Loucy (cell line): ENCODE measurements around the gene ZNF639.
"Not testable (repeated sequence)": the region's sequence is repeated elsewhere in the genome, so short reads cannot be mapped to it uniquely, and the experiment has no call there.

Experiments
- H2AFZ ChIP-seq: fragments of 200-600 bp; sonication (generic); 2 replicates; pipeline ENCODE4 v1.6.0; 2016; ENCODE audit warnings: antibody characterized with exemption, mild to moderate bottlenecking, low read length, moderate library complexity
- H3F3A ChIP-seq: fragments of 200-600 bp; 2 replicates; pipeline ENCODE4 v1.6.0; 2016; ENCODE audit warnings: antibody characterized with exemption, low read depth, mild to moderate bottlenecking
- H3K27me3 ChIP-seq: fragments of 200-600 bp; sonication (generic); 2 replicates; pipeline ENCODE4 v1.6.1; 2014; ENCODE audit warnings: low read length, mild to moderate bottlenecking; ENCODE audit not compliant: insufficient read depth, poor library complexity, severe bottlenecking
- H3K36me3 ChIP-seq: fragments of 200-600 bp; sonication (generic); 2 replicates; pipeline ENCODE4 v1.6.1; 2016; ENCODE audit warnings: low read length; ENCODE audit not compliant: insufficient read depth
- H3K4me1 ChIP-seq: fragments of 200-600 bp; sonication (generic); 2 replicates; pipeline ENCODE4 v1.5.1; 2014; ENCODE audit warnings: low read length, mild to moderate bottlenecking; ENCODE audit not compliant: insufficient read depth, poor library complexity, severe bottlenecking
- H3K4me2 ChIP-seq: fragments of 200-600 bp; sonication (generic); 2 replicates; pipeline ENCODE4 v1.6.0; 2014; ENCODE audit warnings: antibody characterized with exemption, low read length, low read depth, mild to moderate bottlenecking; ENCODE audit not compliant: poor library complexity, severe bottlenecking
- H3K4me3 ChIP-seq: fragments of 200-600 bp; sonication (generic); 2 replicates; pipeline ENCODE4 v1.5.1; 2014; ENCODE audit warnings: low read length, mild to moderate bottlenecking, mixed read lengths; ENCODE audit not compliant: poor library complexity, severe bottlenecking
- H3K79me2 ChIP-seq: fragments of 200-600 bp; sonication (generic); 2 replicates; pipeline ENCODE4 v1.6.1; 2014; ENCODE audit warnings: low read length; ENCODE audit not compliant: insufficient read depth
- H3K9ac ChIP-seq: fragments of 200-600 bp; sonication (generic); 2 replicates; pipeline ENCODE4 v1.6.0; 2014; ENCODE audit warnings: mild to moderate bottlenecking, low read depth, low read length, moderate library complexity; ENCODE audit not compliant: poor library complexity, severe bottlenecking
- H3K9me2 ChIP-seq: fragments of 200-600 bp; sonication (generic); replicated peaks from 2 replicates; pipeline ENCODE4 v1.6.1; 2016; ENCODE audit warnings: low read depth, low read length, mixed read lengths
- H3K9me3 ChIP-seq: fragments of 200-600 bp; sonication (generic); 2 replicates; pipeline ENCODE4 v1.6.1; 2014; ENCODE audit warnings: mild to moderate bottlenecking, antibody characterized with exemption, low read length, low read depth; ENCODE audit not compliant: insufficient read depth
- H4K20me1 ChIP-seq: fragments of 200-600 bp; sonication (generic); 2 replicates; pipeline ENCODE4 v1.6.0; 2014; ENCODE audit warnings: antibody characterized with exemption, low read length, mild to moderate bottlenecking; ENCODE audit not compliant: insufficient read depth, poor library complexity, severe bottlenecking
- CTCF ChIP-seq: fragments of 200-600 bp; sonication (generic); conservative IDR thresholded peaks from 2 replicates; pipeline ENCODE4 v1.5.1; 2014; ENCODE audit warnings: mild to moderate bottlenecking, antibody characterized with exemption, low read length
- EZH2phosphoT487 ChIP-seq: fragments of 200-600 bp; IDR thresholded peaks from 2 replicates; pipeline ENCODE4 v1.6.1; 2018; ENCODE audit warnings: antibody characterized with exemption, mild to moderate bottlenecking, moderate library complexity, borderline replicate concordance

Gene ZNF639

GRCh38 chr3:179301645-179302044 lies 21.2 kb upstream of the ZNF639 start:
- Histone ChIP-seq H3K4me2 (no peak overlapping the region), H3K4me3 (no peak overlapping the region), H2AFZ (0 out of 2 replicates have a peak overlapping the region, but pooled peaks have one; percentile 14), H3K79me2 (no peaks in the 10 kb centered on the region), H4K20me1 (no peaks in the 10 kb centered on the region), H3K9me2 (no peaks in the 10 kb centered on the region), H3K27me3 (no peaks in the 10 kb centered on the region), H3K9me3 (no peaks in the 10 kb centered on the region), H3K36me3 (no peaks in the 10 kb centered on the region), H3K9ac (no peak overlapping the region), H3K4me1 (peaks cover 10% of the 10 kb centered on the region), H3F3A (no peaks in the 10 kb centered on the region)
- TF ChIP-seq CTCF (no peak), EZH2phosphoT487 (no peak)

- Histone ChIP-seq H3F3A (no peaks in the 10 kb centered on the region), H3K9me3 (no peaks in the 10 kb centered on the region), H3K4me1 (peaks cover 10% of the 10 kb centered on the region), H3K4me2 (no peak overlapping the region), H2AFZ (no peak overlapping the region), H3K27me3 (no peaks in the 10 kb centered on the region), H3K4me3 (no peak overlapping the region), H4K20me1 (no peaks in the 10 kb centered on the region), H3K9me2 (no peaks in the 10 kb centered on the region), H3K79me2 (no peaks in the 10 kb centered on the region), H3K36me3 (no peaks in the 10 kb centered on the region), H3K9ac (no peak overlapping the region)
- TF ChIP-seq CTCF (no peak), EZH2phosphoT487 (no peak)
Observed at GRCh38 chr3:179302111-179302510, 20.7 kb upstream of the ZNF639 start.

- no peaks in the 10 kb centered on the region for H3F3A ChIP-seq
- H2AFZ ChIP-seq, result 0 out of 2 replicates have a peak overlapping the region, but pooled peaks have one; percentile 2
- H3K9ac ChIP-seq, result no peak overlapping the region
- no peaks in the 10 kb centered on the region for H3K27me3 ChIP-seq
- no peaks in the 10 kb centered on the region for H3K9me2 ChIP-seq
- H4K20me1 ChIP-seq, result no peaks in the 10 kb centered on the region
- no peak overlapping the region for H3K4me2 ChIP-seq
- H3K4me1 ChIP-seq, result no peaks in the 10 kb centered on the region
- no peak overlapping the region for H3K4me3 ChIP-seq
- H3K36me3 ChIP-seq, result no peaks in the 10 kb centered on the region
- H3K79me2 ChIP-seq, result no peaks in the 10 kb centered on the region
- no peaks in the 10 kb centered on the region for H3K9me3 ChIP-seq
- TF ChIP-seq CTCF (no peak), EZH2phosphoT487 (no peak)
Observed at GRCh38 chr3:179304605-179305004, 18.2 kb upstream of the ZNF639 start.

GRCh38 chr3:179307362-179307761 lies 15.5 kb upstream of the ZNF639 start:
- not testable (repeated sequence) for H3K9me2 ChIP-seq, H3K9me3 ChIP-seq, H3K27me3 ChIP-seq, H3K79me2 ChIP-seq, H3K4me1 ChIP-seq, H3K4me3 ChIP-seq, H3F3A ChIP-seq, H2AFZ ChIP-seq, H3K36me3 ChIP-seq, H3K9ac ChIP-seq, H4K20me1 ChIP-seq, H3K4me2 ChIP-seq
